22Rv1 (cell line): Measurements from ENCODE around the gene SLC10A2.

Source experiments
- H3K27ac ChIP-seq: fragments of 450-650 bp; 2 replicates; pipeline ENCODE4 v1.5.1; 2017
- ZFX ChIP-seq: fragments of 450-650 bp; IDR thresholded peaks from 2 replicates; pipeline ENCODE4 v1.6.1; 2017; ENCODE audit warnings: antibody characterized with exemption, borderline replicate concordance
- TF ChIP-seq, protein P1 (sequence below): fragments of 450-650 bp; IDR thresholded peaks from 2 replicates; pipeline ENCODE4 v1.5.1; 2017; ENCODE audit warnings: mild to moderate bottlenecking

SLC10A2 gene

DNA sequence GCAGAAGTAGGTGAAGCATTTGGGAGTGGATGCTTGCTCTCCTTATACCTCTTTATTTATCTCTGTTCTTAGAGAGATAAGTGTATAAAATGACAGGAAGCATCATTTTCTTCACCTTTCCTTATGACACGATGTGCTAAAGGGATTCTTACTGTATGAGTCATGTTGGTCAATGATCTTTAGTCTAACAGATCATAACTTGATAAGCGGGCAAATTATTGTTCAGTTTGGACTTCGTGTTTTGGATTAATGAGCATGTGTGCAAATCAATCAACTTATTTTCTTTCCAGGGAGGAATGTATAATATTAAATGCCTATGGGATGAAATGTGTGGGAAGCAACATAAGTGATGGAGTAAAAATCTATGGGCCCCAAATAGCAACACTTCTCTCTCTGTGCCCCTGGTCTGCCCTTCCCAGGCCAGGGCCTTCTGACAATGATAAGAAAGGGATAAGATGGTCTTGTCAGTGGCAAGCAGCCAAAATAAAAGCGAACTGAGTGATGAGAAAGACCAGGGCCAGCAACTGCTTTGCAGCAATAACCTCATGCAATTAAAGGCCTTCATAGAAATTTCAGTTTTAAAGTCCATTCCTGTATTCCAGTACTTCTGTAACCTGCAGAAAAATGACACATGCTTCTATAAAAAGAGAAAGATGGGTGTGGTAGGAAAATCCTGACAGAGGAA lies 61.4 kb downstream of the SLC10A2 start:
- H3K27ac ChIP-seq = no peak overlapping the region
- no peak for TF ChIP-seq ZFX
- TF ChIP-seq, protein P1, sequence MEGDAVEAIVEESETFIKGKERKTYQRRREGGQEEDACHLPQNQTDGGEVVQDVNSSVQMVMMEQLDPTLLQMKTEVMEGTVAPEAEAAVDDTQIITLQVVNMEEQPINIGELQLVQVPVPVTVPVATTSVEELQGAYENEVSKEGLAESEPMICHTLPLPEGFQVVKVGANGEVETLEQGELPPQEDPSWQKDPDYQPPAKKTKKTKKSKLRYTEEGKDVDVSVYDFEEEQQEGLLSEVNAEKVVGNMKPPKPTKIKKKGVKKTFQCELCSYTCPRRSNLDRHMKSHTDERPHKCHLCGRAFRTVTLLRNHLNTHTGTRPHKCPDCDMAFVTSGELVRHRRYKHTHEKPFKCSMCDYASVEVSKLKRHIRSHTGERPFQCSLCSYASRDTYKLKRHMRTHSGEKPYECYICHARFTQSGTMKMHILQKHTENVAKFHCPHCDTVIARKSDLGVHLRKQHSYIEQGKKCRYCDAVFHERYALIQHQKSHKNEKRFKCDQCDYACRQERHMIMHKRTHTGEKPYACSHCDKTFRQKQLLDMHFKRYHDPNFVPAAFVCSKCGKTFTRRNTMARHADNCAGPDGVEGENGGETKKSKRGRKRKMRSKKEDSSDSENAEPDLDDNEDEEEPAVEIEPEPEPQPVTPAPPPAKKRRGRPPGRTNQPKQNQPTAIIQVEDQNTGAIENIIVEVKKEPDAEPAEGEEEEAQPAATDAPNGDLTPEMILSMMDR = no peak

DNA sequence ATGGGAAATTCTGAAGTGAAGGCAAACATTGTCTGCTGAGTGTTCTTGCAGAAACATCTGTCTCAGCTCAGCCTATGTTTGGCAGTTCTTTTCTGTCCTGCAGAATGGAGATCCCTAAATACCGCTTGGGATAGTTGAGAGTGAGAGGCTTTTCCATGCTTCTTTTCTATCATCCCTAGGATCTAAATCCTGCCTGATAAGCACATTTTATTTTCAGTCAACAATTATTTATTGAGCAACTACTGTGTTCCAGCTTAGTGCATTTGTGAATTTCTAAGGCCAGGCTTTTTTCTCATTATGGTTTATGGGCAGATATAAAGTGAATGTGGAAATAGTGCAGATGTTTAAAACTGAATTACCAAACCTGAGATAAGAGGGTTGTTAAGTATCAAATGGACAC lies 62.6 kb downstream of the SLC10A2 start:
- no peak for TF ChIP-seq ZFX
- TF ChIP-seq, protein P1 = no peak
- H3K27ac ChIP-seq = no peak overlapping the region

GRCh38 chr13:103002279-103002678 lies 63.9 kb downstream of the SLC10A2 start:
- H3K27ac ChIP-seq = no peak overlapping the region
- TF ChIP-seq, protein P1 = no peak
- no peak for TF ChIP-seq ZFX

DNA sequence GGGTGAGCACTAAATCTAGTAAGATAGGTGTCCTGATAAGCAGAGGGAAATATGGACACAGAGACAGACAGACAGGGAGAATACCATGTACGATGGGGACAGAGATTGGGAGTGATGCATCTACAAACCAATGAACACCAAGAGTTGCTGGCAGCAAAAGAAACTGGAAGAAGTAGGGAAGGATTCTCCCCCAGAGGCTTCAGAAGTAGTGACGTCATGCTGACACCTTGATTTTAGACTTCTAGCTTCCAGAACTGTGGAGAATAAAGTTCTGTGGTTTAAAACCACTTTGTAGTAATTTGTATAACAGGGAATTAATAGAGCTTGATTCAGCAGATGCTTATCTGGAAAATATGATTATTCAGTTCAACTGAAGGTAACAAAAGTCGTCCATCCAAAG lies 66.1 kb downstream of the SLC10A2 start:
- H3K27ac ChIP-seq = no peak overlapping the region
- TF ChIP-seq ZFX = no peak
- TF ChIP-seq, protein P1 = no peak

GRCh38 chr13:102999499-102999898 lies 66.7 kb downstream of the SLC10A2 start:
- TF ChIP-seq, protein P1 = no peak
- no peak for TF ChIP-seq ZFX
- no peak overlapping the region for H3K27ac ChIP-seq
